Lung (tissue), 12 donors: Measurements from ENCODE around the gene FYCO1. TPM values are rescaled to one million over a fixed set of nuclear protein-coding genes. Genes with fewer than 3 reads are reported as not detected.

Source experiments
- ATAC-seq: fragments of 200-7000 bp; cut with Tn5 transposase; one replicate; pipeline ENCODE4 v1.9.1; 2020; ENCODE audit warnings: moderate number of reproducible peaks; ENCODE audit not compliant: insufficient read depth, low FRiP score
- DNase-seq, 3 donors: peaks; one replicate each; pipeline ENCODE4 v3.0.0-alpha.2; 2013 to 2017
- H3K27ac ChIP-seq, 2 donors: one replicate each; pipeline ENCODE4 v1.5.1; 2013; ENCODE audit warnings: mild to moderate bottlenecking in 2 of 2, moderate library complexity in 2 of 2, control low read depth in 1 of 2, inconsistent platforms in 1 of 2, low read depth in 1 of 2, low read length in 1 of 2
- H3K27me3 ChIP-seq, 3 donors: one replicate each; pipeline ENCODE4 v1.5.1; 2013; ENCODE audit warnings: low read length in 2 of 3; ENCODE audit not compliant: control insufficient read depth in 3 of 3, insufficient read depth in 3 of 3
- H3K36me3 ChIP-seq, 4 donors: one replicate each; pipeline ENCODE4 v1.5.1; 2013; ENCODE audit warnings: low read length in 4 of 4, mild to moderate bottlenecking in 1 of 4, moderate library complexity in 1 of 4; ENCODE audit not compliant: control insufficient read depth in 4 of 4, insufficient read depth in 4 of 4
- H3K4me1 ChIP-seq, 5 donors: one replicate each; pipeline ENCODE4 v1.5.1; 2013; ENCODE audit warnings: low read length in 5 of 5, mild to moderate bottlenecking in 2 of 5, moderate library complexity in 1 of 5; ENCODE audit not compliant: control insufficient read depth in 5 of 5, insufficient read depth in 5 of 5
- H3K4me3 ChIP-seq: one replicate; pipeline ENCODE4 v1.5.1; 2013; ENCODE audit warnings: mild to moderate bottlenecking, control low read depth, moderate library complexity
- H3K9ac ChIP-seq, 2 donors: one replicate each; pipeline ENCODE4 v1.5.1; 2013; ENCODE audit warnings: low read length in 2 of 2, control low read depth in 1 of 2; ENCODE audit not compliant: insufficient read depth in 1 of 2
- H3K9me3 ChIP-seq, 4 donors: one replicate each; pipeline ENCODE4 v1.5.1; 2013; ENCODE audit warnings: low read length in 3 of 4, mild to moderate bottlenecking in 1 of 4, moderate library complexity in 1 of 4; ENCODE audit not compliant: control insufficient read depth in 4 of 4, insufficient read depth in 3 of 4
- WGBS, 2 donors: extraction: QIAGEN DNeasy Blood & Tissue Kit; methylation state at CpG; one replicate each; pipeline ENCODE4 v1.1.7; 2013; 5-methylcytosine and 5-hydroxymethylcytosine counted together
- polyA plus RNA-seq, 2 donors: library from polyadenylated mRNA; stranded (reverse); fragments of 200-250 nt; gene quantifications; one replicate each; pipeline ENCODE4 v1.2.1, GENCODE V29; 2013
- total RNA-seq, 2 donors: library from RNA; depleted of rRNA in 1 of 2; stranded (reverse); fragments of >200 nt in 1 of 2; gene quantifications; one replicate each; pipeline ENCODE4 v1.2.1, GENCODE V29; 2014 to 2021
- TF ChIP-seq, protein P1 (sequence below): IDR thresholded peaks from 2 replicates; pipeline ENCODE4 v1.5.1; 2012; ENCODE audit warnings: mild to moderate bottlenecking; ENCODE audit errors: control extremely low read depth, extremely low read depth
- donor health status: control.
- donor health status: control.
- donor health status: Bipolar disorder and iron deficiency.
- donor health status: healthy.
- donor health status: DM: yes; HTN: yes; CAD: no.

Gene FYCO1
- total and polyA plus RNA-seq, 4 donors, result 11.3 to 38.7 (median 23.2) TPM

DNA sequence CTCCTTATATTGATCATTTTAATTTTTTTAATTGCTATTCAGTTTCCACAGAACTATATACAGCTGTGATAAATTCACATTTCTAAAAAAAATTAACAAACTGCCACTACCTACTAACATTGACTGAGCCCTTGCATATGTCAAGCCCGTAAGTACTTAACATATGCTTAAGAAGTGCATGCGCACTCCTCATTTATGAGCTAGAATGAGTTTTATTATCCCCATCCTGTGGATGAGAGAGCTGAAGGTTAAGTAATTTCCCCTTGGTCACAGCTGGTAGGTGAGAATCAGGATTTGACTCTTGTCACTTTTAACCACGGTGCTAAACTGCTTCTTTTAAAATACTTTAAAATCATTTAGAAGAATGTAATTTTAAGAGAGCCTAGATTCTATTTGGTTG lies 26.5 kb downstream of the FYCO1 start:
- no peak overlapping the region for H3K9ac ChIP-seq
- peaks cover 0 to 11% (median 0%) of the 10 kb centered on the region in 5 donors for H3K4me1 ChIP-seq
- 72 to 90% methylated on average over 3 of the region's 3 CpGs for WGBS, 2 donors
- no peak for ATAC-seq
- H3K9me3 ChIP-seq, result no peaks in the 10 kb centered on the region
- DNase-seq, result no peak
- TF ChIP-seq, protein P1, sequence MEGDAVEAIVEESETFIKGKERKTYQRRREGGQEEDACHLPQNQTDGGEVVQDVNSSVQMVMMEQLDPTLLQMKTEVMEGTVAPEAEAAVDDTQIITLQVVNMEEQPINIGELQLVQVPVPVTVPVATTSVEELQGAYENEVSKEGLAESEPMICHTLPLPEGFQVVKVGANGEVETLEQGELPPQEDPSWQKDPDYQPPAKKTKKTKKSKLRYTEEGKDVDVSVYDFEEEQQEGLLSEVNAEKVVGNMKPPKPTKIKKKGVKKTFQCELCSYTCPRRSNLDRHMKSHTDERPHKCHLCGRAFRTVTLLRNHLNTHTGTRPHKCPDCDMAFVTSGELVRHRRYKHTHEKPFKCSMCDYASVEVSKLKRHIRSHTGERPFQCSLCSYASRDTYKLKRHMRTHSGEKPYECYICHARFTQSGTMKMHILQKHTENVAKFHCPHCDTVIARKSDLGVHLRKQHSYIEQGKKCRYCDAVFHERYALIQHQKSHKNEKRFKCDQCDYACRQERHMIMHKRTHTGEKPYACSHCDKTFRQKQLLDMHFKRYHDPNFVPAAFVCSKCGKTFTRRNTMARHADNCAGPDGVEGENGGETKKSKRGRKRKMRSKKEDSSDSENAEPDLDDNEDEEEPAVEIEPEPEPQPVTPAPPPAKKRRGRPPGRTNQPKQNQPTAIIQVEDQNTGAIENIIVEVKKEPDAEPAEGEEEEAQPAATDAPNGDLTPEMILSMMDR, result no peak
- no peak overlapping the region for H3K4me3 ChIP-seq
- no peak overlapping the region for H3K27ac ChIP-seq
- H3K27me3 ChIP-seq, result no peaks in the 10 kb centered on the region
- H3K36me3 ChIP-seq, result peaks cover 14 to 54% (median 20%) of the 10 kb centered on the region in 4 donors

GRCh38 chr3:45968706-45969105 lies 26.9 kb downstream of the FYCO1 start:
- no peak overlapping the region for H3K9ac ChIP-seq
- peaks cover 0 to 11% (median 0%) of the 10 kb centered on the region in 5 donors for H3K4me1 ChIP-seq
- TF ChIP-seq, protein P1, result no peak
- DNase-seq (peak in 1 of 3 donors; percentile 26), ATAC-seq (no peak)
- 87% methylated on average over 2 of the region's 2 CpGs for WGBS, 2 donors
- H3K4me3 ChIP-seq, result no peak overlapping the region
- peaks cover 11 to 51% (median 22%) of the 10 kb centered on the region in 4 donors for H3K36me3 ChIP-seq
- H3K27ac ChIP-seq, result no peak overlapping the region
- H3K9me3 ChIP-seq, result no peaks in the 10 kb centered on the region
- H3K27me3 ChIP-seq, result no peaks in the 10 kb centered on the region

- Histone ChIP-seq H3K4me1 (peaks cover 0 to 11% (median 0%) of the 10 kb centered on the region in 5 donors), H3K36me3 (peaks cover 7 to 50% (median 27%) of the 10 kb centered on the region in 4 donors), H3K9ac (no peak overlapping the region), H3K27me3 (no peaks in the 10 kb centered on the region), H3K27ac (peak overlapping the region in 1 of 2 donors; percentile 30), H3K9me3 (no peaks in the 10 kb centered on the region), H3K4me3 (no peak overlapping the region)
- ATAC-seq (no peak), DNase-seq (no peak)
- TF ChIP-seq, protein P1, result no peak
- 89 to 93% methylated on average over 9 of the region's 9 CpGs for WGBS, 2 donors
These were observed 27.5 kb downstream of the FYCO1 start for GRCh38 chr3:45968149-45968548.

DNA sequence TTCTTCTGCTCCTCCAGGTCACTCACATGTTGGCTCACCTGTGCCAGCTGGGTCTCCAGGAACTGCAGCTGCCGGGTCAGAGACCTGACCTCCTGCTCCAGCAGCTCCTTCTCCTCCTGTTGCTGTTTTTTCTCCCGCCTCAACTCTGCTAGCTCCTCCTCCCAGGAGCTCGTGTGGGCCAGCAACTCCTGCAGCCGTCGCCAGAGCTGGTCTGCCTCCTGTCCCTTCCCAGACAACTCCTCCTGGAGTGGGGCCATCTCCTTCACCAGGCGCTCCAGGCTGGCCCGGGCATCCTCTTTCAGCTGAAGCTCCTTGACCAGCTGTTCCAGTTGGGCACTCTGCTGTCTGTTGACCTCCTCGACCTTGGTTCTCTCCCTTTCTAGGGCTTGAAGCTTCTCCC lies 27.9 kb downstream of the FYCO1 start:
- H3K4me3 ChIP-seq, result no peak overlapping the region
- no peak overlapping the region for H3K9ac ChIP-seq
- DNase-seq (no peak), ATAC-seq (no peak)
- 73 to 83% methylated on average over 8 of the region's 8 CpGs for WGBS, 2 donors
- H3K36me3 ChIP-seq, result peaks cover 6 to 53% (median 29%) of the 10 kb centered on the region in 4 donors
- no peaks in the 10 kb centered on the region for H3K27me3 ChIP-seq
- H3K4me1 ChIP-seq, result peaks cover 0 to 11% (median 0%) of the 10 kb centered on the region in 5 donors
- no peaks in the 10 kb centered on the region for H3K9me3 ChIP-seq
- TF ChIP-seq, protein P1, result no peak
- peak overlapping the region in 1 of 2 donors; percentile 30 for H3K27ac ChIP-seq
